ENCODE measurements around the gene SCTR. TPM values are rescaled to one million over a fixed set of nuclear protein-coding genes. Genes with fewer than 3 reads are reported as not detected.

The SCTR gene
- total and polyA plus RNA-seq, 2 of the 8 experiments (the other 6 are each of a cell fraction or from before 2014, with no cell fraction given), result 0.15 TPM; not detected in 1

DNA sequence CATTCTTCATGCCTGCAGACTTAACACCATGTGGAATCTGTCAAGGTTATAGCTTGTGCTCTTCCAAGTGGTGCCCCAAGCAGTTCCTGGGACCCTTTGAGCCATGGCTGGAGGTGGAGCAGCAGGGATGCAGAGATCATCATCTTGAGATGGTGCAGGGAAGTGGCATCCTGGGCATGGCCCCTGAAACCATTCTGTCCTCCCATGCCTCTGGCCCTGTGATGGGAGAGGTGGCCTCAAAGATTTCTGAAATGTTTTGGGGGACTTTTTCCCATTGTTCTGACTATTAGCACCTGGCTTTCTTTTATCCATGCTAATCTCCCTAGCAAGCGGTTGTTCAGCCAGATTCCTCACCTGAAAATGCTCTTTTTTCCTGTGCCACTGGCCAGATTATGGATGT lies 103.0 kb downstream of the SCTR start:
- Histone ChIP-seq H3K14ac (ENCODE audit: insufficient read length) (no peak overlapping the region), H2BK12ac (ENCODE audit: low read depth, low read length) (no peak overlapping the region), H3K27ac (ENCODE audit: low read depth, low read length) (no peak overlapping the region), H4K91ac (replicated peaks; ENCODE audit: insufficient read length, low read length) (no peak overlapping the region), H3K79me1 (ENCODE audit: low read depth, low read length) (no peaks in the 10 kb centered on the region), H3K4me3 (ENCODE audit: extremely low read depth in 1 of 4, insufficient read depth in 2 of 4, low read depth in 3 of 4, low read length in 4 of 4) (no peak overlapping the region), H3K4ac (replicated peaks; ENCODE audit: insufficient read length, low read depth, low read length) (no peak overlapping the region), H3K4me1 (replicated peaks in 1 of 4; ENCODE audit: control insufficient read depth in 3 of 4, insufficient read depth in 4 of 4, low read length in 3 of 4) (no peaks in the 10 kb centered on the region), H2BK5ac (ENCODE audit: low read depth, low read length) (no peak overlapping the region), H4K8ac (ENCODE audit: extremely low read depth, insufficient read depth, low read length) (no peak overlapping the region), H3K9ac (replicated peaks in 1 of 4; ENCODE audit: extremely low read depth in 1 of 4, low read depth in 3 of 4, low read length in 3 of 4) (no peak overlapping the region), H2BK20ac (ENCODE audit: low read length) (no peak overlapping the region), H3K27me3 (replicated peaks in 1 of 4; ENCODE audit: control insufficient read depth in 3 of 4, extremely low read depth in 1 of 4, insufficient read depth in 3 of 4, low read length in 3 of 4) (peaks cover 0 to 2% (median 0%) of the 10 kb centered on the region in 4 experiments; a peak in 2 of 7 replicates), H2BK120ac (replicated peaks; ENCODE audit: low read depth, low read length) (no peak overlapping the region), H2BK15ac (ENCODE audit: low read length) (no peak overlapping the region), H3K79me2 (ENCODE audit: control insufficient read depth in 1 of 2, insufficient read depth in 2 of 2, low read length in 2 of 2) (no peaks in the 10 kb centered on the region), H4K5ac (ENCODE audit: insufficient read length, low read depth, low read length) (no peak overlapping the region), H2AK5ac (ENCODE audit: low read depth, low read length) (no peak overlapping the region), H3K23ac (ENCODE audit: insufficient read length) (no peak overlapping the region), H3K23me2 (ENCODE audit: low read depth, low read length) (0 out of 2 replicates have a peak, but pooled peaks cover 1% of the 10 kb centered on the region), H3K9me3 (ENCODE audit: insufficient read depth in 2 of 2, low read depth in 1 of 2, low read length in 1 of 2) (peaks cover 10 to 15% of the 10 kb centered on the region in 2 experiments; a peak in 3 of 4 replicates), H3K56ac (replicated peaks; ENCODE audit: insufficient read length, low read depth, low read length) (no peak overlapping the region), H3K4me2 (ENCODE audit: insufficient read depth in 1 of 2, low read depth in 2 of 2, low read length in 2 of 2) (no peak overlapping the region), H4K20me1 (replicated peaks in 1 of 2; ENCODE audit: control insufficient read depth in 1 of 2, insufficient read depth in 2 of 2, low read length in 2 of 2) (no peaks in the 10 kb centered on the region), H2AFZ (ENCODE audit: low read length) (no peak overlapping the region), H3K18ac (ENCODE audit: extremely low read depth, low read length) (no peak overlapping the region), H3K36me3 (ENCODE audit: control insufficient read depth in 2 of 4, insufficient read depth in 4 of 4, low read length in 3 of 4) (no peaks in the 10 kb centered on the region)
- ChIA-PET CTCF (ENCODE audit: partially characterized antibody) (interaction anchor here (1.1 to 1.4 kb wide), 2 partner anchors 13 to 20 kb away, joined by 3 to 4 read pairs; no protein-coding TSS in a partner anchor), POLR2A (ENCODE audit: partially characterized antibody) (no interaction called here)
- DNase-seq (ENCODE audit: low read depth in 1 of 2, low spot score in 2 of 2) (no peak), FAIRE-seq (no peak)
- 92% methylated on average over 1 of the region's 1 CpG; no CpG with 5 or more reads in 1 of the 2 experiments for WGBS, 2 experiments (ENCODE audit: extremely low coverage in 1 of 2, insufficient coverage in 1 of 2, insufficient read length in 1 of 2, insufficient replicate concordance in 2 of 2, low coverage in 1 of 2, low lambda C conversion rate in 2 of 2, missing lambda C conversion rate in 1 of 2)
- TF ChIP-seq SIX5 (IDR thresholded peaks at IDR 0.05; ENCODE audit: low read depth, low read length), result no peak
- no peak for TF ChIP-seq E2F6 (IDR thresholded peaks at IDR 0.05)
- no peak for TF ChIP-seq YY1 (IDR thresholded peaks at IDR 0.05; ENCODE audit: low read depth, low read length)
- TF ChIP-seq PHF8 (conservative IDR thresholded peaks at IDR 0.05; ENCODE audit: low read depth, low read length), result no peak
- TF ChIP-seq RBBP5 (IDR thresholded peaks at IDR 0.05; ENCODE audit: borderline replicate concordance, low read depth, low read length), result no peak
- no peak for TF ChIP-seq SIN3A (conservative IDR thresholded peaks at IDR 0.05 in 1 of 2, IDR thresholded peaks at IDR 0.05 in 1 of 2; ENCODE audit: low read depth in 1 of 2, low read length in 2 of 2)
- TF ChIP-seq CBX8 (IDR thresholded peaks at IDR 0.05; ENCODE audit: borderline replicate concordance, low read depth, low read length), result no peak
- TF ChIP-seq MAFK (IDR thresholded peaks at IDR 0.05; ENCODE audit: low read depth, low read length), result no peak
- no peak for TF ChIP-seq CEBPB (IDR thresholded peaks at IDR 0.05; ENCODE audit: low read depth, low read length)
- TF ChIP-seq EGR1 (IDR thresholded peaks at IDR 0.05; ENCODE audit: borderline replicate concordance, low read depth, low read length), result no peak
- no peak for TF ChIP-seq TBP (IDR thresholded peaks at IDR 0.05; ENCODE audit: low read depth, low read length)
- no peak for TF ChIP-seq POLR2A (IDR thresholded peaks at IDR 0.05; ENCODE audit: control extremely low read depth in 1 of 2, low read depth in 2 of 2, low read length in 2 of 2)
- TF ChIP-seq EZH2 (IDR thresholded peaks at IDR 0.05; ENCODE audit: low read depth, low read length, severe bottlenecking), result no peak
- TF ChIP-seq TEAD4 (IDR thresholded peaks at IDR 0.05; ENCODE audit: low read depth, low read length), result no peak
- no peak for TF ChIP-seq KDM1A (IDR thresholded peaks at IDR 0.05; ENCODE audit: borderline replicate concordance, low read length)

Data from H1 (cell line).